ENCODE data around the gene TNFRSF19.
"Not testable (repeated sequence)": the region's sequence is repeated elsewhere in the genome, so short reads cannot be mapped to it uniquely, and the experiment has no call there.

Gene TNFRSF19

GRCh38 chr13:23570099-23570920 lies at the start of gene TNFRSF19:
Gene TNFRSF19 (plus strand): TSS chr13:23570412. CDS start chr13:23590184, 19,772 bp downstream.
- DNase-seq: no peak

- DNase-seq: not testable (repeated sequence)
Observed at GRCh38 chr13:23529926-23530325, 40.3 kb upstream of the TNFRSF19 start.

- DNase-seq: no peak
Observed at GRCh38 chr13:23531446-23531845, 38.8 kb upstream of the TNFRSF19 start.

DNA sequence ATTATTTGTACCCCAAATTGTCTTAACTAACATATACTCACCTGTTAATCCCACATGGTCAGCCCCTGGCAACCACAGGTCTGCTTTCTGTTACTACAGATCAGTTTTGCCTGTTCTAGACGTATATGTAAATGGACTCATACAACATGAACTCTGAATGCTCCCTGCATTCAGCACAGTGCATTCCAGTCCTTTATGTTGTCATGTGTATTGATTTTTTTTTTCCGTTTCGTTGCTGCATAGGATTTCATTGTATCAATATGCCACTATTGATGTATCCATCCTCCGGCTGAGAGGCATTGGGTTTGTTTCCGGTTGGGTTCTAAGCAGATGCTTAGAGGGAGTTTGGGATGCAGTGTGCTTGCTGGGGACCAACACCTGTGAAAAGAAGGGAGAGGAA lies 36.1 kb upstream of the TNFRSF19 start:
- DNase-seq: no peak

DNA sequence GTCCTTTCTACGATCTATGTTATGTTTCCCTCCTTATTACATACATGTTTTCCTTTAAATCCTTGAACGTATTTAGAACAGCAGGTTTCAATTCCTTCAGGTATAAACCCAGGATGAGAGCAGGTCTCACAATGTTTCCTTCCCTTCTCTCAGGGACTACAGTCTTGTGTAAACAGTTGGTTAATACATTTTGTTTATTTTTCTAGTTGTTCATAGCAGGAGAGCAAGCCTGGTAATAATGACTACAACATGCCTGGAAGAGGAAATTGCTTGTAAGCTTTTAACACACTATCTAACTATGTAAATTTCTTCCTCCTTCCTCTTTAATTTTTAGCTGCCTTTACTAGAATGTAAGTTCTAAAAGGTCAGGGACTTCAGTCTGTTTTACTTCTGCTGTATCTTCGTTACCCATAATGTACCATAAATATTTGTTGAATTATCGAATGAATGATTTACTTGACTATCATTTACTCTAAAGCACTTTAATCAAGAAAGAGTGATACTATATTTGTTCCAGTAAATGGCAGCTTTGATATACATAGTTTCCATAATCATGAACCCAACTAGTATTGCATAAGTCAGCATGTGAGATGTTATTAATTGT lies 28.9 kb upstream of the TNFRSF19 start:
- DNase-seq: no peak

GRCh38 chr13:23544668-23545067 lies 25.5 kb upstream of the TNFRSF19 start:
- no peak for DNase-seq

DNA sequence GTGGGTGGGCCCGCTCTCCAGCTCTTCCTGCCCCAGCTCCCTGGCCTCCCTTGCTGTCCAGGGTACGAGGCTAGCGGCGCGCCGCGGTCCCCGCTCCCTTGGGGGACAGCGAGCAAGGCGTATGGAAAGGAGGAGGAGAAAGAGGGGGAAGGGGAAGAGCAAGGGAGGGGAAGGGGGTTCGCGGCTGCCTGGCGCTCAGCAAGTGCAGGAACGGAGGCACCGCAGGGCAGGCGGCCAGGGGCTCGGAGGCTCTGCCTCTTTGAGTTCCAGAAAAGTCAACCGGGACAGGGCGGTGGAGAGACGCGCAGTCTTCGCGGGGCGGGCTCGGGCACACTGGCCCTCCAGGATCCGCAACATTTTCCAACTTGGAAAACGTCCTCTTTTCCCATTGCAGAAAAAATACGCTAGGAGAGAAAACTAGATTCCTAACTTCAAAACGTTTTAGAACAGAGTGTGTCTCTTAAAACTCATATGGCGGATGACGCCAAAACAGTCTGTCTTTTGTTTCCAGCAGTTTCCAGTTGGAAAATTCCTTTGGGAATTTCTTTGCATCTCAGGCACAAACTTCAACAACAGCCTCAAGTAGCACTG lies 23.1 kb upstream of the TNFRSF19 start:
- no peak for DNase-seq

GRCh38 chr13:23549724-23550123 lies 20.5 kb upstream of the TNFRSF19 start:
- DNase-seq: no peak

GRCh38 chr13:23550163-23550562 lies 20.0 kb upstream of the TNFRSF19 start:
- no peak for DNase-seq

DNA sequence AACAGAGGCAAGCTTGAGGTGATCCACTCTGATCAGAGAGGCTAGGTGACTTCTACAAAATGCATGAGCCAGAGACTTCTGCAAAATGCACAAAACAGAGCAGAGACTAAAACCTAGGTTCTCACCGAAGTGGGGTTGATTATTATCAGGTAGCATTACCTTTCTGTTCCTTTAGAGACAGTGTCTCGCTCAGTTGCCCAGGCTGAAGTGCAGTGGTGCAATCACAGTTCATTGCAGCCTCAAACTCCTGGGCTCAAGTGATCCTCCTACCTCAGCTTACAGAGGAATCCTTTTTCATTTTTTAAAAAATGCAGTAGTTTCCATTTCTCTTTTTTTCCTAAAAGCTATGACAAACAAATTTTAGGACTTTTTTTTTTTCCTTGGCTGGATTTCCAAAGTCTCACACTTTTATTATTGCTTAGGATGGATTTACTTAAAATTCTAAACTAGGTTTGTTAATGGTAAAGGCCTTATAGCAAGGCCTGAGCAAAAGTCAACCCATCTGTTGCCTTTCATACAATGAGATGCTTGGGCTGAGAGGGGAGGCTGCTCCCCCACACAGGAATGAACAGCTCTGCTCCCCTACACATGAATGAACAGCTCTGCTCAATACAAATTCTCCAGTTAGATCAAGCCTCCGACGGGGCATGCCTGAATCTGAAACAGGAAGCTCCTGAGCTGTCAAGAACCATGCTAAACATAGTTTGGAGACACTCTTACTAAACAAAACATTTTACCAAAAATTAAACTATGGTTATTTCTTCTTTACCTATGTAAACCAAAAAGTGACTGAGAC lies 18.8 kb upstream of the TNFRSF19 start:
- DNase-seq: no peak

- no peak for DNase-seq
Observed at GRCh38 chr13:23552171-23552570, 18.0 kb upstream of the TNFRSF19 start.

- no peak for DNase-seq
Observed at GRCh38 chr13:23552661-23553060, 17.6 kb upstream of the TNFRSF19 start.

DNA sequence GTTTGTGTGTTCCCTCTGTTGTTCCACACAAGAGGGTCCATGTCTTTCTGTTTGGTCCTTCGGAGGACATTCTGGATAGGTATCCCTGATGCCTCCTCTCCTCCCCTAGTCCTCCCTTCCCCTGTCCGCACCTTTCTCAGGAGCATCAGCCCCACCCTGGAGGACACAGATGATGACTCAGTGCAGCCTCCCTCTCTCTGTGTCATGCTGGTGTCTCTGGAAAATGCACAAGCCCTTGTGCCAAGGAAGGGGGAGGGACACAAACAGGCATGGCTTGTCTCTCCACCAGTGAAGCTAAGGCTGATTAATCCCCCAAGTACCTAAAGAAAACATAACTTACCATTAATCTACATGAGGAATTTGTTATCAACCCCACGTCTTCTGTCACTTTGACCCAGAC lies 16.2 kb upstream of the TNFRSF19 start:
- no peak for DNase-seq

- DNase-seq: no peak
Observed at GRCh38 chr13:23557043-23557442, 13.2 kb upstream of the TNFRSF19 start.

DNA sequence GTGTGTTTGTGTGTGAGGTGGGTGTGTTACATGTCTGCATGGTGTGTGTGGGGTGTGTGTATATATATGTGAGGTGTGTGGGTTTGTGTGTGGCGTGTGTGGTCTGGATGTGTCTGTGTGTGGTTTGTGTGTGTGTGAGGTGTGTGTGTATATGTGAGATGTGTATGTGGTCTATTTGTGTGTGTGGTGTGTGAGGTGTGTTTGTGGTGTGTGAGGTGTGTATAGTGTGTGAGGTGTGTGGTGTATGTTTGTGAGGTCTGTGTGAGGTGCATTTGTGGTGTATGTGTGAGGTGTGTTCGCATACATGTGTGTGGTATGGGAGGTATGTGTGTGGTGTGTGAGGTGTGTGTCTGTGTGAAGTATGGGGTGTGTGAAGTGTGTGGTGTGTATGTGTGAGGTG lies 12.5 kb upstream of the TNFRSF19 start:
- no peak for DNase-seq

- no peak for DNase-seq
Observed at GRCh38 chr13:23558675-23559536, 11.3 kb upstream of the TNFRSF19 start.

GRCh38 chr13:23560571-23561089 lies 9.6 kb upstream of the TNFRSF19 start:
- DNase-seq: no peak

- no peak for DNase-seq
Observed at GRCh38 chr13:23561261-23561660, 9.0 kb upstream of the TNFRSF19 start.

- no peak for DNase-seq
Observed at GRCh38 chr13:23563085-23563845, 6.9 kb upstream of the TNFRSF19 start.

GRCh38 chr13:23567906-23568460 lies 2.2 kb upstream of the TNFRSF19 start:
- DNase-seq: no peak

DNA sequence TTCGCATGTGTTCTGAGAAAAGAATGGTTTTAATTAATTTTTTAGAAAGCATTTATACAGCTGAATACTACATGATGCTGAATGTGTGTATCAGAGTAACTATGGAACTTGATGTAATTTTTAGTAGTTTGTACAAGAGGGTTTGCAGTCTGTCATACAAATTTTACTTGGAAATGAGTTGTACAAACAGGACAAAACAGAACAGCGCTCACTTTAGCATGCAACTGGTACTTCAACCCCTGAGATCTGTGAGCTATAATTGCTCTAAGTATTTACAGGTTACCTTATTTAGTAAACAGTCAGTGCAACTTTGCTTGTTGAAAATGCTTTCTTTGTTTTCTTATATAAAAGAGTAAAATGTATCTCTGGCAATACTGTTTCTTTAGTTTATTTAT lies 706 bp downstream of the TNFRSF19 start:
- no peak for DNase-seq

Data from activated effector memory CD4-positive, alpha-beta T cell treated with anti-CD3 and anti-CD28 coated beads, Interleukin-2, amount 50 U/mL, for 16 hours (primary cell).